ENCODE measurements around the gene PPP1R3G.
"Not testable (repeated sequence)": the region's sequence is repeated elsewhere in the genome, so short reads cannot be mapped to it uniquely, and the experiment has no call there.

PPP1R3G gene

GRCh38 chr6:5113096-5113495 lies 28.0 kb downstream of the PPP1R3G start:
- in situ Hi-C loops (cut with HindIII; ENCODE audit: low sequenced_read_pairs), result no loop called here

GRCh38 chr6:5115168-5115567 lies 30.0 kb downstream of the PPP1R3G start:
- in situ Hi-C loops (cut with HindIII; ENCODE audit: low sequenced_read_pairs), result no loop called here

DNA sequence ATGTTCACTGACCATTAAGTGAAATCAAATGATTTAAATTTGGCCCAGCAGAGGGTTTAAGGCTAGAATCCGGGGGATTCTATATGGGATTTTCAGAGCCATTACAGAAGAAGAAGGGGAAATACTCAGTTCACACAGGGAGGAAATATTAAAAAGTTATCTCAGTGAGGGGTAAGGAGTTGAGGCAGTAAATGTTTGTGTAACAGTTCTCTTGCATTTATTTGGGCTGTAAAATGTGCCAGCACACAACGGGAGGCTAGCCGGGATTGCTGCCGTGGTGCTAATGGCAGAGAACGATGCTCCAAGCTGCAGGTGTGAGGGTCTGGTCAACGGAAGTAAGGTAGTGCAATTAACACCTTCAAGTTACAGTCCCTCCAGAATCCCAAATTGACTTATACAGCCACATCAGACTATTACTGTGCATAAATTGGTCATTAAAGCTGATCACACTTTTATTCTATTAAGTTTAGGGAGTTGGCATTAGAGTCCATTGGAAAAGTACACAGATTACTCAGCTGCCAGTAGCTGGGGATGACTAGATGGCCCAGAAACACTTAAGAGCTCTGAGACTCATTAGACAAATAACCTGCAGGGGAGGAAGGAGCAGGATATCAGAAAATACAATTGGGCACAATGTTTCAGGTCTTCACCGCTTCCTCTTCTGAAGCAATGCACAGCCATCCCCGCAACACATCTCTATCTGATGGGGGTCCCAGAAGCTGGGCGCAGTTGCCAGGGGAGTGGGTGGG lies 31.3 kb downstream of the PPP1R3G start:
- in situ Hi-C loops (cut with HindIII; ENCODE audit: low sequenced_read_pairs), result no loop called here

DNA sequence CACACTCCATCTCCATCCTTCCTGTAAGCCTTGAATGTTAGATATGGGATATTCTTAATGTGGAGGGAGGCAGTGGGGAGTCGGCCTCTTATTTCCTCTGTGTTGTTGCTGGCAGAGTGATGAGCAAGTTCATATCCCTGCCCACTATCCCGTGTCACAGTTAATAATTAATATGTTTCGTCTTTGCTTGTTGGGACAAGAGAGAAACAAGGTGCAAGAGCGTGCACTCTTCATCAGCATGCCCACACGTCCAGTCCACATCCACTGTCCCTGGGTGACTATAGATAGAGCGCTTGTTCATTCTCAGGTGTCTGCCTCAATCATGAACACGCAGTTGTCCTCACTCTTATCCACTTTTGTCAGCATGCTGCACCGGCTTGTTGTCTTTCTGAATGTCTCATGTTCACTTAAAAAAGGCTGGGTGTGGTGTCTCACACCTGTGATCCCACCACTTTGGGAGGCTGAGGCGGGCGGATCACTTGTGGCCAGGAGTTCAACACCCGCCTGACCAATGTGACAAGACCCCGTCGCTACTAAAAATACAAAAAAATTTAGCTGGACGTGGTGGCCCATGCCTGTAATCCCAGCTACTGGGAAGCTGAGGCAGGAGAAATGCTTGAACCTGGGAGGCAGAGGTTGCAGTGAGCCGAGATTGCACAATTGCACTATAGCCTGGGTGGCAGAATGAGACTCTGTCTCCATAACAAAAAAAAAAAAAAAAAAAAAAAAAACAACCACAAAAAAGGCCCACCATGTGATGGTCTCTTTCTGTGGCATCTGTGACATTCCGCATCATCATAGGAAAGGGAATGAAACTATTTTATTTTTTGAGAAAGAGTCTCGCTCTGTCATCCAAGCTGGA lies 34.2 kb downstream of the PPP1R3G start:
- in situ Hi-C loops (cut with HindIII; ENCODE audit: low sequenced_read_pairs), result no loop called here

DNA sequence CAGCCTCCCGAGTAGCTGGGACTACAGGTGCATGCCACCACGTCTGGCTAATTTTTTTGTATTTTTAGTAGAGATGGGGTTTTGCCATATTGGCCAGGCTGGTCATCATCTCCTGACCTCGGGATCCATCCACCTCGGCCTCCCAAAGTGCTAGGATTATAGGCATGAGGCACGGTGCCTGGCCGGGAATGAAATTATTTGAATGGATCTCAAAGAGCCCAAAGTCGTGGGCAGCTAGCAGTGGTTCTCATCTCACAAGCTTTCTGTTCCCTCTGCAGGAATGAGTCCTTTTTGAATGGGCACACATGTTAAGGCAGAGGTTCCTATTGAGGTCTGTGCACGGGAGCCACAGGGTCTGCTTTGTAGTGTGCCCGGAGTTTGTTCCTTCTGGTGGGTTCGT lies 34.9 kb downstream of the PPP1R3G start:
- in situ Hi-C loops (cut with HindIII; ENCODE audit: low sequenced_read_pairs), result no loop called here

DNA sequence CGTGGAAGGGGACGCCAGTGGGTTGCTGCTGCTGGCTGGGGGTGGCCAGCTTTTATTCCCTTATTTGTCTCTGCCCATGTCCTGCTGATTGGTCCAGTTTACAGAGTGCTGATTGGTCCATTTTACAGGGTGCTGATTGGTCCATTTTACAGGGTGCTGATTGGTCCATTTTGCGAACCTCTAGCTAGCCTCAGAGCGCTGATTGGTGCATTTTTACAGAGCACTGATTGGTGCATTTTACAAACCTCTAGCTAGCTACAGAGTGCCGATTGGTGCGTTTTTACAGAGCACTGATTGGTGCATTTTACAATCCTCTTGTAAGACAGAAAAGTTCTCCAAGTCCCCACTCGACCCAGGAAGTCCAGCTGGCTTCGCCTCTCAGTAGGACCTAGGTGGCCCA lies 35.4 kb downstream of the PPP1R3G start:
- in situ Hi-C loops (cut with HindIII; ENCODE audit: low sequenced_read_pairs), result not testable (repeated sequence)

DNA sequence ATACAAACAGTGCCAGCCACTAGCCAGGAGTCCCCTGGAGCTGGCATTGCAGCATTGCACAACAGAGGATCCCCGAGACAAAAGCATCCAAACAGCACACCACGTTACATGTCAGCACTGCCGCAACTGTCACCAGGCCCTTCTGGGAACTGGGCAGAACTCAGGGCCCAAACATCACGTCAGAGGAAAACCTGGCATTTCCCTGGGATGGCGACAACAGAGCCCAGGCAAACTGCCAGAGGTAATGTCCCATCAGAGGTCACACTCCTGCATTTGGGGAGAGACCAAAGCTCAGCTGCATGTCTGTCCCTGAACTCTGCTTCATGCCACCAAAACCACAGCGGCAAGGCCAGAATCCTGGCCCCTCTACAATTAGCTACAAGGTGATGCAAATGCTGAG lies 36.3 kb downstream of the PPP1R3G start:
- in situ Hi-C loops (cut with HindIII; ENCODE audit: low sequenced_read_pairs), result no loop called here

GRCh38 chr6:5121956-5122355 lies 36.8 kb downstream of the PPP1R3G start:
- in situ Hi-C loops (cut with HindIII; ENCODE audit: low sequenced_read_pairs), result no loop called here

- in situ Hi-C loops (cut with HindIII; ENCODE audit: low sequenced_read_pairs), result no loop called here
These were observed 37.5 kb downstream of the PPP1R3G start for GRCh38 chr6:5122504-5123112.

GRCh38 chr6:5123296-5124143 lies 38.4 kb downstream of the PPP1R3G start:
- in situ Hi-C loops (cut with HindIII; ENCODE audit: low sequenced_read_pairs), result no loop called here

DNA sequence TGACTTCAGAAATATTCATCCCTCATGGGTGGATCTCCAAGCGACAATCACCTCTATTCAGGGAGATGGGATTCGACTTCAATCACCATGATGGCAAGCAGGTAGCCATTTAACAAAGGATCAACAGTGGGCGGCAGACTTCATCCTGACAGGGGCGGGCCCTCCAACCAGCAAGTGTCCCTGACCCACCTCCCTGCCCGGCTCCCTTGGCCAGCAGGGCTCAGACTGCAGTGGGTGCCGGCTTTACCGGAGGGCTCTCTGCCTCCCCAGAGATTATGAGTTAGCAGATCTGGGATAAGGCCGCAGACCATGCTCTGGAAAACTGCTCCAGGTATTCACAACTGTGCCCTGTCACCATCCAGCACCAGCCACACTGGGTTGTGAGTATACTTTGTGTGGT lies 39.4 kb downstream of the PPP1R3G start:
- in situ Hi-C loops (cut with HindIII; ENCODE audit: low sequenced_read_pairs), result no loop called here

- in situ Hi-C loops (cut with HindIII; ENCODE audit: low sequenced_read_pairs), result no loop called here
These were observed 40.2 kb downstream of the PPP1R3G start for GRCh38 chr6:5125152-5126006.

- in situ Hi-C loops (cut with HindIII; ENCODE audit: low sequenced_read_pairs), result no loop called here
These were observed 41.1 kb downstream of the PPP1R3G start for GRCh38 chr6:5126214-5126613.

DNA sequence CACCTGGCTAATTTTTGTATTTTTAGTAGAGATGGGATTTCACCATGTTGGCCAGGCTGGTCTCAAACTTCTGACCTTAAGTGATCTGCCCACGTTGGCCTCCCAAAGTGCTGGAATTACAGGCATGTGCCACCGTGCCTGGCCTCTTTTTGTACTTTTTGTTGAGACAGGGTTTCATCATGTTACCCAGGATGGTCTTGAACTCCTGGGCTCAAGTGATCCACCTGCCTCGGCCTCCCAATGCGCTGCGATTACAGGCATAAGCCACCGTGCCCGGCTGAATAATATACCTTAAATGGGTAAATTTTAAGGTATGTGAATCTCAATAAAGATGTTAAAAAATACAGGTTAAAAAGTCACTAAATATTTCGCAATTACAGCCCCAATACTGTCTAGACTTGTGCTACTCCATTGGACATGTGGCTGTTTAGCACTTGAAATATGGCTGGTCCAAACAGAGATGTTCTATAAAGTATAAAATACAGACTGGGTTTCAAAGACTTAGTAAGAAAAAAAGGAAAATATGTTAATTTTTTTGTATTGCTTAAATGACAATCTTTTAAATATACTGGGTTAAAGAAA lies 42.1 kb downstream of the PPP1R3G start:
- in situ Hi-C loops (cut with HindIII; ENCODE audit: low sequenced_read_pairs), result no loop called here

GRCh38 chr6:5128351-5128750 lies 43.2 kb downstream of the PPP1R3G start:
- in situ Hi-C loops (cut with HindIII; ENCODE audit: low sequenced_read_pairs), result no loop called here

GRCh38 chr6:5130135-5130866 lies 45.2 kb downstream of the PPP1R3G start:
- in situ Hi-C loops (cut with HindIII; ENCODE audit: low sequenced_read_pairs), result loop anchor here (5.0 kb wide), 1 partner anchor 48 kb away; no protein-coding TSS in a partner anchor

DNA sequence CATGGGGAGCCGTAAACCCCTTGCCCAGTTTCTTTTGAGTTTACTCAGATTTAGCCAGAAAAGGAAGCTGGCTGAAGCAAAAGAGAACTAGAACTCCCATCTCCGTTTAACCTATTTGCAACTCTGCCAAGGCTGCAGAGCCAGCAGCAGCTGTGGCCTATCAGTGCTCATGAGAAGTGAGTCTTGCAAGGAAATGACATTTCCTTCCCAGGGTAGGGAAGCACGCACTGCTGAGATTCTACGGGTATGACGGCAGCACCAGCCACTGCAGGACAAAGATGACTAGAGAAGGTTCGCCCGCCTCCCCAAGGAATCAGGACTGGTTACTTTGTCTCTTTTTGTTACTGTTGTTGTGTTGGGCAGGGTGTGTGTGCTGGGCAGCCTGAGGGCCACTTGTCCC lies 47.6 kb downstream of the PPP1R3G start:
- in situ Hi-C loops (cut with HindIII; ENCODE audit: low sequenced_read_pairs), result loop anchor here (5.0 kb wide), 1 partner anchor 50 kb away; no protein-coding TSS in a partner anchor

GRCh38 chr6:5133943-5134342 lies 48.8 kb downstream of the PPP1R3G start:
- in situ Hi-C loops (cut with HindIII; ENCODE audit: low sequenced_read_pairs), result loop anchor here (5.0 kb wide), 1 partner anchor 52 kb away; no protein-coding TSS in a partner anchor

Measured in endothelial cell of hepatic sinusoid (primary cell).